Glutamatergic neuron (in vitro differentiated cells): Measurements from ENCODE around the gene NCBP2. TPM values are rescaled to one million over a fixed set of nuclear protein-coding genes. Genes with fewer than 3 reads are reported as not detected.
A peak's percentile ranks its signal among the peaks of the same experiment; 100 is the strongest.
"Not testable (repeated sequence)": the region's sequence is repeated elsewhere in the genome, so short reads cannot be mapped to it uniquely, and the experiment has no call there.

Experiments used
- DNase-seq: peaks from one replicate; pipeline ENCODE4 v3.0.0; 2022
- H3K27ac Mint-ChIP-seq: one replicate; pipeline ENCODE4 v1.8.0; 2020; ENCODE audit warnings: mild to moderate bottlenecking, mixed read lengths, inconsistent platforms; ENCODE audit not compliant: unreplicated experiment
- H3K27me3 Mint-ChIP-seq: one replicate; pipeline ENCODE4 v1.8.0; 2020; ENCODE audit warnings: mild to moderate bottlenecking, moderate library complexity, mixed read lengths, inconsistent platforms; ENCODE audit not compliant: unreplicated experiment
- H3K36me3 Mint-ChIP-seq: one replicate; pipeline ENCODE4 v1.8.0; 2020; ENCODE audit warnings: mild to moderate bottlenecking, mixed read lengths, inconsistent platforms; ENCODE audit not compliant: unreplicated experiment
- H3K4me1 Mint-ChIP-seq: one replicate; pipeline ENCODE4 v1.8.0; 2020; ENCODE audit warnings: mild to moderate bottlenecking, low read depth, mixed read lengths, inconsistent platforms; ENCODE audit not compliant: unreplicated experiment
- H3K4me3 Mint-ChIP-seq: one replicate; pipeline ENCODE4 v1.8.0; 2020; ENCODE audit warnings: mild to moderate bottlenecking, mixed read lengths, inconsistent platforms; ENCODE audit not compliant: unreplicated experiment
- H3K9me3 Mint-ChIP-seq: one replicate; pipeline ENCODE4 v1.8.0; 2020; ENCODE audit warnings: mild to moderate bottlenecking, moderate library complexity, mixed read lengths, inconsistent platforms; ENCODE audit not compliant: unreplicated experiment
- total RNA-seq: library from RNA; stranded (reverse); fragmentation: NEBNext Ultra II Directional; extraction: Animal tissue kit (Norgen Biotek cat#: 25700); gene quantifications from one replicate; pipeline ENCODE4 v1.2.1, GENCODE V29; 2021; ENCODE audit not compliant: unreplicated experiment
- TF ChIP-seq, protein P1 (sequence below): fragments of 200-600 bp; sonication (generic); IDR thresholded peaks from one replicate; pipeline ENCODE4 v1.5.0; 2021; ENCODE audit not compliant: partially characterized antibody, unreplicated experiment

NCBP2 gene
- total RNA-seq, 1 donor from 2014 or later, result 118 TPM

GRCh38 chr3:196948442-196949284, 6.3 kb upstream of the NCBP2 start:
- Mint-ChIP-seq H3K4me3 (no peak overlapping the region), H3K36me3 (no peaks in the 10 kb centered on the region), H3K27ac (no peak overlapping the region), H3K9me3 (peaks cover 12% of the 10 kb centered on the region), H3K4me1 (peaks cover 9% of the 10 kb centered on the region), H3K27me3 (peaks cover 7% of the 10 kb centered on the region)
- DNase-seq, result peak; percentile 45
- TF ChIP-seq, protein P1, sequence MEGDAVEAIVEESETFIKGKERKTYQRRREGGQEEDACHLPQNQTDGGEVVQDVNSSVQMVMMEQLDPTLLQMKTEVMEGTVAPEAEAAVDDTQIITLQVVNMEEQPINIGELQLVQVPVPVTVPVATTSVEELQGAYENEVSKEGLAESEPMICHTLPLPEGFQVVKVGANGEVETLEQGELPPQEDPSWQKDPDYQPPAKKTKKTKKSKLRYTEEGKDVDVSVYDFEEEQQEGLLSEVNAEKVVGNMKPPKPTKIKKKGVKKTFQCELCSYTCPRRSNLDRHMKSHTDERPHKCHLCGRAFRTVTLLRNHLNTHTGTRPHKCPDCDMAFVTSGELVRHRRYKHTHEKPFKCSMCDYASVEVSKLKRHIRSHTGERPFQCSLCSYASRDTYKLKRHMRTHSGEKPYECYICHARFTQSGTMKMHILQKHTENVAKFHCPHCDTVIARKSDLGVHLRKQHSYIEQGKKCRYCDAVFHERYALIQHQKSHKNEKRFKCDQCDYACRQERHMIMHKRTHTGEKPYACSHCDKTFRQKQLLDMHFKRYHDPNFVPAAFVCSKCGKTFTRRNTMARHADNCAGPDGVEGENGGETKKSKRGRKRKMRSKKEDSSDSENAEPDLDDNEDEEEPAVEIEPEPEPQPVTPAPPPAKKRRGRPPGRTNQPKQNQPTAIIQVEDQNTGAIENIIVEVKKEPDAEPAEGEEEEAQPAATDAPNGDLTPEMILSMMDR, result no peak

DNA sequence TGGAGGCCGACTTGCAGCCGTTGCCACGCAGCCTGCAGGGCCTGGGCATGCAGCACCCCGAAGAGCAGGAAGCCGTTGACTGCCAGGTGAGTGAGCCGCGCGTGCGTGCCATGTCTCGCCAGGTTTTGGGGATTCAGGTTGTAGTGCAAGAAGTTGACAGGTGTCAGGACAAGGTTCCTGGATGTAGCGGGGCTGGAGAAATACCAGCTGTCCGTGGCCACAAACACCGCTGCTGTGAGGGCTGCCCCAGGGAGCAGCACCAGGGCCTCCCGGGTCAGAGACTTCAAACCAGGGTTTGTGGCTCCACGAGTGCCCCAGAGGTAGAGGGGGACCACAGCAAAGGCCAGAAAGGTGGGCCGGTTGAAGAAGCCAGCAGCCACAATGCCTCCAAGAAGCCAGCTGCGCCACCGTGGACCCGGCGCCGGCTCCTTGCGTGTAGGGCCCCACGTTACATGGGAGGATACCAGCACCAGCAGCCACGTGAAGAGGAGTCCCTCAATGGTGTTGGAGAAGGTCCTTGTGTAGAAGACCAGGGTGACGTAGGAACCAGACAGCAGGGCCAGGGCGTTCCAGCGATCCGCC, 5.6 kb upstream of the NCBP2 start:
- Mint-ChIP-seq H3K36me3 (no peaks in the 10 kb centered on the region), H3K4me1 (peaks cover 14% of the 10 kb centered on the region), H3K27ac (no peak overlapping the region), H3K27me3 (peaks cover 12% of the 10 kb centered on the region), H3K9me3 (peaks cover 19% of the 10 kb centered on the region), H3K4me3 (no peak overlapping the region)
- TF ChIP-seq, protein P1, result no peak
- no peak for DNase-seq

GRCh38 chr3:196947136-196947859, 5.0 kb upstream of the NCBP2 start:
- no peak overlapping the region for H3K4me3 Mint-ChIP-seq
- DNase-seq, result no peak
- TF ChIP-seq, protein P1, result no peak

DNA sequence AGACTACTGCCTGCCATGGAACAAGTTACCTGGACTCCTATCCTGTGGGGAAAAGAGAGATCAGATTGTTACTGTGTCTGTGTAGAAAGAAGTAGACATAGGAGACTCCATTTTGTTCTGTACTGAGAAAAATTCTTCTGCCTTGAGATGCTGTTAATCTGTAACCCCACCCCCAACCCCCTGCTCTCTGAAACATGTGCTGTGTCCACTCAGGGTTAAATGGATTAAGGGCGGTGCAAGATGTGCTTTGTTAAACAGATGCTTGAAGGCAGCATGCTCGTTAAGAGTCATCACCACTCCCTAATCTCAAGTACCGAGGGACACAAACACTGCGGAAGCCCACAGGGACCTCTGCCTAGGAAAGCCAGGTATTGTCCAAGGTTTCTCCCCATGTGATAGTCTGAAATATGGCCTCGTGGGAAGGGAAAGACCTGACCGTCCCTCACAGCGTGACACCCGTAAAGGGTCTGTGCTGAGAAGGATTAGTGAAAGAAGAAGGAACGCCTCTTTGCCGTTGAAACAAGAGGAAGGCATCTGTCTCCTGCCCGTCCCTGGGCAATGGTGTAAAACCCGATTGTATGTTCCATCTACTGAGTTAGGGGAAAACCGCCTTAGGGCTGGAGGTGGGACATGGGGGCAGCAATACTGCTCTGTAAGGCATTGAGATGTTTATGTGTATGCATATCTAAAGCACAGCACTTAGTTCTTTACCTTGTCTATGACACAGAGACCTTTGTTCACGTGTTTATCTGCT, 1.9 kb upstream of the NCBP2 start:
- Mint-ChIP-seq H3K27ac (peak overlapping the region; percentile 99), H3K4me3 (peak overlapping the region; percentile 99), H3K4me1 (peaks cover 17% of the 10 kb centered on the region), H3K9me3 (peaks cover 25% of the 10 kb centered on the region), H3K27me3 (peaks cover 28% of the 10 kb centered on the region)
- not testable (repeated sequence) for H3K36me3 Mint-ChIP-seq, DNase-seq

More at GRCh38 chr3:196947136-196947859, 5.0 kb upstream of the NCBP2 start:
- Mint-ChIP-seq H3K4me1 (peaks cover 14% of the 10 kb centered on the region), H3K27ac (no peak overlapping the region), H3K27me3 (peaks cover 15% of the 10 kb centered on the region), H3K36me3 (no peaks in the 10 kb centered on the region), H3K9me3 (peaks cover 21% of the 10 kb centered on the region)

DNA sequence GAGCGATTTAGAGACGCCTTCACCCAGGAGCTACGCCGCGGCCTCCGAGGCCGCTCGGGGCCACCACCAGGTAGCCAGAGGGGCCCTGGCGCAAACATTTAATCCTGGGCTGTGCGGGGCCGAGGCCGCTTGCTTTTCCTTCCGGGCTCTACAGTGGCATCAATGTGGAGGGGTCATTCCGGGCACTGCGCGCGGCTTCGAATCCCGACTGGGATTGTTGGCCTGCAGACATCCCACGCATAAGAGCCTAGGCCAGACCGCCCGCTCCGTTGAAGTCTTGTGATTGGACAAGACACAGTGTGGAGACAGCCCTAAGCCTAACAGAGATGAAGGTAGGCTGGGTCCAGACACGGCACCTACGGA, 568 bp upstream of the NCBP2 start:
- TF ChIP-seq, protein P1, result no peak
- Mint-ChIP-seq H3K36me3 (no peaks in the 10 kb centered on the region), H3K27ac (peak overlapping the region; percentile 99), H3K4me1 (peaks cover 17% of the 10 kb centered on the region), H3K27me3 (peaks cover 28% of the 10 kb centered on the region), H3K4me3 (peak overlapping the region; percentile 99), H3K9me3 (peaks cover 25% of the 10 kb centered on the region)
- peak; percentile 41 for DNase-seq
